HEK293 (cell line): ENCODE data around the gene GABRD.
A peak's percentile ranks its signal among the peaks of the same experiment; 100 is the strongest.

Source experiments
- CTCF ChIA-PET: fragments of 350-600 bp; formaldehyde crosslinking; extraction: SDS; loops from one replicate; lab custom pipeline; 2021; ENCODE audit warnings: antibody characterized with exemption; lab: Yijun Ruan, JAX
- POLR2A ChIA-PET: fragments of 300-600 bp; formaldehyde crosslinking; extraction: SDS; loops from one replicate; lab custom pipeline; 2020; ENCODE audit warnings: antibody characterized with exemption, inconsistent platforms; lab: Yijun Ruan, JAX
- H3K27ac ChIP-seq: fragments of 200-500 bp; sonication (Bioruptor generic); 2 replicates; pipeline ENCODE4 v1.5.1; 2014; ENCODE audit warnings: low read depth, low read length, control low read depth, inconsistent platforms; ENCODE audit errors: extremely low read depth
- H3K36me3 ChIP-seq, 2 experiments: fragments of 200-500 bp in 1 of 2; sonication (Bioruptor generic) in 1 of 2; 1 replicate in 1 of 2; 2 replicates in 1 of 2; pipeline ENCODE4 v1.5.1; 2014 to 2017; ENCODE audit warnings: inconsistent platforms in 2 of 2, low read length in 2 of 2; ENCODE audit not compliant: control insufficient read depth in 2 of 2, insufficient read depth in 1 of 2
- H3K4me1 ChIP-seq: fragments of 200-500 bp; sonication (Bioruptor generic); 2 replicates; pipeline ENCODE4 v1.5.1; 2014; ENCODE audit warnings: mild to moderate bottlenecking, low read length, inconsistent platforms; ENCODE audit not compliant: control insufficient read depth, insufficient read depth
- H3K4me3 ChIP-seq: 2 replicates; pipeline ENCODE4 v1.5.1; 2011; ENCODE audit warnings: low read depth, mild to moderate bottlenecking, control low read depth, low read length, moderate library complexity
- H3K9me3 ChIP-seq: fragments of 200-500 bp; sonication (Bioruptor generic); 2 replicates; pipeline ENCODE4 v1.5.1; 2014; ENCODE audit warnings: low read depth, low read length, inconsistent platforms; ENCODE audit not compliant: control insufficient read depth, insufficient read depth
- GLI4 ChIP-seq: fragments of 450-650 bp; formaldehyde crosslinking; IDR thresholded peaks from 2 replicates; pipeline ENCODE4 v1.5.1; 2016; ENCODE audit warnings: missing biosample characterization, missing genetic modification characterization
- GLIS2 ChIP-seq: fragments of 450-650 bp; formaldehyde crosslinking; IDR thresholded peaks from 2 replicates; pipeline ENCODE4 v1.5.1; 2016; ENCODE audit warnings: missing biosample characterization, missing genetic modification characterization
- KLF16 ChIP-seq: fragments of 450-650 bp; formaldehyde crosslinking; IDR thresholded peaks from 2 replicates; pipeline ENCODE4 v1.5.1; 2017; ENCODE audit warnings: missing biosample characterization, missing genetic modification characterization
- RBAK ChIP-seq: fragments of 450-650 bp; formaldehyde crosslinking; IDR thresholded peaks from 2 replicates; pipeline ENCODE4 v1.5.1; 2016; ENCODE audit warnings: missing biosample characterization, missing genetic modification characterization
- YY1 ChIP-seq: fragments of 450-650 bp; formaldehyde crosslinking; IDR thresholded peaks from 2 replicates; pipeline ENCODE4 v1.5.1; 2018; ENCODE audit warnings: missing biosample characterization, missing genetic modification characterization
- ZBTB11 ChIP-seq: fragments of 450-650 bp; formaldehyde crosslinking; conservative IDR thresholded peaks from 2 replicates; pipeline ENCODE4 v1.5.1; 2016; ENCODE audit warnings: low read depth, missing biosample characterization, missing genetic modification characterization
- ZEB2 ChIP-seq: fragments of 450-650 bp; formaldehyde crosslinking; IDR thresholded peaks from 2 replicates; pipeline ENCODE4 v1.5.1; 2016; ENCODE audit warnings: missing biosample characterization, missing genetic modification characterization
- ZFHX2 ChIP-seq: fragments of 450-650 bp; formaldehyde crosslinking; conservative IDR thresholded peaks from 2 replicates; pipeline ENCODE4 v1.5.1; 2016; ENCODE audit warnings: missing biosample characterization, missing genetic modification characterization
- ZFP69B ChIP-seq: fragments of 450-650 bp; formaldehyde crosslinking; IDR thresholded peaks from 2 replicates; pipeline ENCODE4 v1.5.1; 2016; ENCODE audit warnings: missing biosample characterization, missing genetic modification characterization
- ZNF146 ChIP-seq: fragments of 450-650 bp; formaldehyde crosslinking; IDR thresholded peaks from 2 replicates; pipeline ENCODE4 v1.5.1; 2016; ENCODE audit warnings: missing biosample characterization, missing genetic modification characterization
- ZNF155 ChIP-seq: fragments of 450-650 bp; formaldehyde crosslinking; IDR thresholded peaks from 2 replicates; pipeline ENCODE4 v1.5.1; 2016; ENCODE audit warnings: missing biosample characterization, missing genetic modification characterization
- ZNF426 ChIP-seq: fragments of 450-650 bp; formaldehyde crosslinking; IDR thresholded peaks from 2 replicates; pipeline ENCODE4 v1.5.1; 2017; ENCODE audit warnings: missing biosample characterization, missing genetic modification characterization, mild to moderate bottlenecking, inconsistent platforms, moderate library complexity
- ZNF530 ChIP-seq: fragments of 450-650 bp; formaldehyde crosslinking; IDR thresholded peaks from 2 replicates; pipeline ENCODE4 v1.5.1; 2016; ENCODE audit warnings: low read depth, missing biosample characterization, missing genetic modification characterization
- ZNF548 ChIP-seq: fragments of 450-650 bp; formaldehyde crosslinking; IDR thresholded peaks from 2 replicates; pipeline ENCODE4 v1.5.1; 2016; ENCODE audit warnings: missing biosample characterization, missing genetic modification characterization
- ZNF558 ChIP-seq: fragments of 450-650 bp; formaldehyde crosslinking; IDR thresholded peaks from 2 replicates; pipeline ENCODE4 v1.5.1; 2016; ENCODE audit warnings: missing biosample characterization, missing genetic modification characterization
- ZNF560 ChIP-seq: fragments of 450-650 bp; formaldehyde crosslinking; IDR thresholded peaks from 2 replicates; pipeline ENCODE4 v1.5.1; 2017; ENCODE audit warnings: missing biosample characterization, missing genetic modification characterization, borderline replicate concordance
- ZNF600 ChIP-seq: fragments of 450-650 bp; formaldehyde crosslinking; IDR thresholded peaks from 2 replicates; pipeline ENCODE4 v1.5.1; 2016; ENCODE audit warnings: missing biosample characterization, missing genetic modification characterization
- ZNF610 ChIP-seq: fragments of 450-650 bp; formaldehyde crosslinking; IDR thresholded peaks from 2 replicates; pipeline ENCODE4 v1.5.1; 2016; ENCODE audit warnings: missing biosample characterization, missing genetic modification characterization, borderline replicate concordance
- ZNF645 ChIP-seq: fragments of 450-650 bp; formaldehyde crosslinking; IDR thresholded peaks from 2 replicates; pipeline ENCODE4; 2016; ENCODE audit warnings: missing biosample characterization, missing genetic modification characterization
- ZNF677 ChIP-seq: fragments of 450-650 bp; IDR thresholded peaks from 2 replicates; pipeline ENCODE4 v1.5.0; 2018; ENCODE audit warnings: missing biosample characterization, mild to moderate bottlenecking, missing genetic modification characterization, moderate library complexity
- ZNF768 ChIP-seq: fragments of 450-650 bp; formaldehyde crosslinking; IDR thresholded peaks from 2 replicates; pipeline ENCODE4 v1.5.1; 2018; ENCODE audit warnings: missing biosample characterization, mild to moderate bottlenecking, missing genetic modification characterization
- ZNF785 ChIP-seq: fragments of 450-650 bp; formaldehyde crosslinking; IDR thresholded peaks from 2 replicates; pipeline ENCODE4 v1.5.1; 2016; ENCODE audit warnings: missing biosample characterization, missing genetic modification characterization
- ZNF830 ChIP-seq: fragments of 450-650 bp; IDR thresholded peaks from 2 replicates; pipeline ENCODE4 v1.5.0; 2018; ENCODE audit warnings: missing biosample characterization, missing genetic modification characterization, low read depth, mild to moderate bottlenecking, moderate library complexity
- ZNF843 ChIP-seq: fragments of 450-650 bp; formaldehyde crosslinking; IDR thresholded peaks from 2 replicates; pipeline ENCODE4 v1.5.1; 2016; ENCODE audit warnings: missing biosample characterization, missing genetic modification characterization
- ZSCAN30 ChIP-seq: fragments of 450-650 bp; IDR thresholded peaks from 2 replicates; pipeline ENCODE4 v1.5.1; 2018; ENCODE audit warnings: missing biosample characterization, mild to moderate bottlenecking, missing genetic modification characterization, moderate library complexity
- TF ChIP-seq, protein P1 (sequence below): fragments of 450-650 bp; formaldehyde crosslinking; IDR thresholded peaks from 2 replicates; pipeline ENCODE4 v1.5.1; 2016; ENCODE audit warnings: missing biosample characterization, missing genetic modification characterization
- TF ChIP-seq, protein P2 (sequence below): fragments of 450-650 bp; formaldehyde crosslinking; IDR thresholded peaks from 2 replicates; pipeline ENCODE4 v1.5.1; 2016; ENCODE audit warnings: missing biosample characterization, missing genetic modification characterization
- TF ChIP-seq, protein P3 (sequence below): fragments of 450-650 bp; formaldehyde crosslinking; IDR thresholded peaks from 2 replicates; pipeline ENCODE4 v1.5.1; 2016; ENCODE audit warnings: missing biosample characterization, missing genetic modification characterization

Gene GABRD

DNA sequence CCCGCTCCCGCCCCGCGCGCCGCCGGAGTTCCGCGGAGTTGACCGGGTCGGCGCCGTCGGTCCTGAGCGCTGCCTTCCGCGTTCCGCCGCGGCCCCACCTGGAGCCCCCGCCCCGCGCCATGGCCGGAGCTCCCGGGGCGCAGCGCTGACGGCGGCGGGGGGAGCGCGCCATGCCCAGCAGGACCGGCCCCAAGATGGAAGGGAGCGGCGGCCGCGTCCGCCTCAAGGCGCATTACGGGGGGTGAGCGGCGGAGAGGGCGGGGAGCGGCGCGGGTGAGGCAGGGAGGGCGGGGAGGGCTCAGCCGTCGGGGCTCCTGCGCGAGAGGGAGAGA lies 31.3 kb downstream of the GABRD start (continued):
- TF ChIP-seq, protein P1, sequence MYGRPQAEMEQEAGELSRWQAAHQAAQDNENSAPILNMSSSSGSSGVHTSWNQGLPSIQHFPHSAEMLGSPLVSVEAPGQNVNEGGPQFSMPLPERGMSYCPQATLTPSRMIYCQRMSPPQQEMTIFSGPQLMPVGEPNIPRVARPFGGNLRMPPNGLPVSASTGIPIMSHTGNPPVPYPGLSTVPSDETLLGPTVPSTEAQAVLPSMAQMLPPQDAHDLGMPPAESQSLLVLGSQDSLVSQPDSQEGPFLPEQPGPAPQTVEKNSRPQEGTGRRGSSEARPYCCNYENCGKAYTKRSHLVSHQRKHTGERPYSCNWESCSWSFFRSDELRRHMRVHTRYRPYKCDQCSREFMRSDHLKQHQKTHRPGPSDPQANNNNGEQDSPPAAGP, result peak; percentile 65; the same call in 1 of the 2 replicates
- TF ChIP-seq ZBTB11 (tag by site-specific recombination) (no peak), GLIS2 (tag by site-specific recombination) (peak; percentile 30; the same call in 1 of the 2 replicates), ZNF768 (no peak), ZNF426 (tag by site-specific recombination) (no peak), ZNF548 (no peak), RBAK (no peak), ZNF530 (tag by site-specific recombination) (no peak), KLF16 (tag by site-specific recombination) (no peak), ZNF610 (peak; percentile 31; the same call in 1 of the 2 replicates), ZFHX2 (no peak), ZNF677 (tag by site-specific recombination) (no peak), ZNF600 (tag by site-specific recombination) (no peak), YY1 (tag by site-specific recombination) (peak; percentile 63; the same call in 1 of the 2 replicates), ZNF146 (tag by site-specific recombination) (no peak), ZNF155 (no peak), ZEB2 (no peak), ZNF830 (tag by site-specific recombination) (no peak), ZNF558 (no peak), ZNF843 (tag by site-specific recombination) (no peak), GLI4 (no peak)
- TF ChIP-seq, protein P2, sequence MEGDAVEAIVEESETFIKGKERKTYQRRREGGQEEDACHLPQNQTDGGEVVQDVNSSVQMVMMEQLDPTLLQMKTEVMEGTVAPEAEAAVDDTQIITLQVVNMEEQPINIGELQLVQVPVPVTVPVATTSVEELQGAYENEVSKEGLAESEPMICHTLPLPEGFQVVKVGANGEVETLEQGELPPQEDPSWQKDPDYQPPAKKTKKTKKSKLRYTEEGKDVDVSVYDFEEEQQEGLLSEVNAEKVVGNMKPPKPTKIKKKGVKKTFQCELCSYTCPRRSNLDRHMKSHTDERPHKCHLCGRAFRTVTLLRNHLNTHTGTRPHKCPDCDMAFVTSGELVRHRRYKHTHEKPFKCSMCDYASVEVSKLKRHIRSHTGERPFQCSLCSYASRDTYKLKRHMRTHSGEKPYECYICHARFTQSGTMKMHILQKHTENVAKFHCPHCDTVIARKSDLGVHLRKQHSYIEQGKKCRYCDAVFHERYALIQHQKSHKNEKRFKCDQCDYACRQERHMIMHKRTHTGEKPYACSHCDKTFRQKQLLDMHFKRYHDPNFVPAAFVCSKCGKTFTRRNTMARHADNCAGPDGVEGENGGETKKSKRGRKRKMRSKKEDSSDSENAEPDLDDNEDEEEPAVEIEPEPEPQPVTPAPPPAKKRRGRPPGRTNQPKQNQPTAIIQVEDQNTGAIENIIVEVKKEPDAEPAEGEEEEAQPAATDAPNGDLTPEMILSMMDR (tag by site-specific recombination), result no peak

- Histone ChIP-seq H3K9me3 (no peaks in the 10 kb centered on the region), H3K27ac (peak overlapping the region; percentile 56; the same call in 1 of the 2 replicates), H3K4me3 (peak overlapping the region; percentile 75), H3K4me1 (no peaks in the 10 kb centered on the region; the same call in 1 of the 2 replicates), H3K36me3 (peaks cover 0 to 9% of the 10 kb centered on the region in 2 experiments; a peak in 1 of 3 replicates)
- CTCF ChIA-PET, result no interaction called here
- POLR2A ChIA-PET, result no interaction called here
- TF ChIP-seq, protein P3, sequence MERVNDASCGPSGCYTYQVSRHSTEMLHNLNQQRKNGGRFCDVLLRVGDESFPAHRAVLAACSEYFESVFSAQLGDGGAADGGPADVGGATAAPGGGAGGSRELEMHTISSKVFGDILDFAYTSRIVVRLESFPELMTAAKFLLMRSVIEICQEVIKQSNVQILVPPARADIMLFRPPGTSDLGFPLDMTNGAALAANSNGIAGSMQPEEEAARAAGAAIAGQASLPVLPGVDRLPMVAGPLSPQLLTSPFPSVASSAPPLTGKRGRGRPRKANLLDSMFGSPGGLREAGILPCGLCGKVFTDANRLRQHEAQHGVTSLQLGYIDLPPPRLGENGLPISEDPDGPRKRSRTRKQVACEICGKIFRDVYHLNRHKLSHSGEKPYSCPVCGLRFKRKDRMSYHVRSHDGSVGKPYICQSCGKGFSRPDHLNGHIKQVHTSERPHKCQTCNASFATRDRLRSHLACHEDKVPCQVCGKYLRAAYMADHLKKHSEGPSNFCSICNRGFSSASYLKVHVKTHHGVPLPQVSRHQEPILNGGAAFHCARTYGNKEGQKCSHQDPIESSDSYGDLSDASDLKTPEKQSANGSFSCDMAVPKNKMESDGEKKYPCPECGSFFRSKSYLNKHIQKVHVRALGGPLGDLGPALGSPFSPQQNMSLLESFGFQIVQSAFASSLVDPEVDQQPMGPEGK, result peak; percentile 41
- TF ChIP-seq ZFP69B (no peak), GLIS2 (tag by site-specific recombination) (peak; percentile 80), ZNF560 (no peak), ZNF645 (tag by site-specific recombination) (no peak), ZNF785 (tag by site-specific recombination) (0 out of 2 replicates have a peak, but pooled peaks have one; percentile 59), ZSCAN30 (no peak), ZFHX2 (peak; percentile 79)
Observed at GRCh38 chr1:2050793-2051682, 31.9 kb downstream of the GABRD start.
